HepG2 (cell line): Measurements from ENCODE around the gene WDR83. TPM values are rescaled to one million over a fixed set of nuclear protein-coding genes. Genes with fewer than 3 reads are reported as not detected.
A peak's percentile ranks its signal among the peaks of the same experiment; 100 is the strongest.

Experiments
- ATAC-seq: fragments of 200-7000 bp; cut with Tn5 transposase; 3 replicates; pipeline ENCODE4 v1.9.1; 2020; ENCODE audit warnings: mild to moderate bottlenecking, moderate library complexity
- BruUV-seq: library from RNA; stranded (reverse); fragments of 400-500 nt; replicated peaks from 2 replicates; lab custom pipeline; 2021; lab: Mats Ljungman, UMichigan
- CTCF ChIA-PET: fragments of 300-600 bp; formaldehyde crosslinking; extraction: SDS; loops from one replicate; lab custom pipeline; 2021; ENCODE audit warnings: low total read pairs, inconsistent platforms, low intra/inter-chr PET ratio; lab: Yijun Ruan, JAX
- POLR2A ChIA-PET: fragments of 350-600 bp; sonication (Branson Sonifier 250); formaldehyde crosslinking; loops from one replicate; lab custom pipeline; 2020; ENCODE audit warnings: antibody characterized with exemption, inconsistent platforms; lab: Yijun Ruan, JAX
- DNase-seq: peaks from one replicate; pipeline ENCODE4 v3.0.0-alpha.2; 2015; ENCODE audit warnings: low spot score
- FAIRE-seq: peaks from 3 replicates; lab custom pipeline; 2011; peaks lifted over from hg19 to GRCh38; lab: Jason Lieb, UNC
- H2AFZ ChIP-seq: one replicate; pipeline ENCODE4 v1.6.1; 2011; ENCODE audit warnings: low read length, inconsistent platforms
- H3K27ac ChIP-seq: fragments of 300-600 bp; 3 replicates; pipeline ENCODE4 v1.8.0; 2011; ENCODE audit warnings: mixed run types, mild to moderate bottlenecking, mixed read lengths, low read length, inconsistent platforms; ENCODE audit not compliant: insufficient read depth; ENCODE audit errors: extremely low read length
- H3K27me3 ChIP-seq, 2 experiments: fragments of 200-600 bp in 1 of 2; 2 replicates in 1 of 2; 3 replicates in 1 of 2; pipeline versions ENCODE4 v1.6.0 to v1.8.0; 2011; ENCODE audit warnings: low read length in 2 of 2, mild to moderate bottlenecking in 2 of 2, moderate library complexity in 2 of 2, inconsistent platforms in 1 of 2; ENCODE audit not compliant: insufficient read depth in 2 of 2, control insufficient read depth in 1 of 2
- H3K36me3 ChIP-seq, 2 experiments: fragments of 200-600 bp in 1 of 2; replicated peaks in 1 of 2; 2 replicates in 1 of 2; 3 replicates in 1 of 2; pipeline versions ENCODE4 v1.5.1 to v1.8.0; 2011; ENCODE audit warnings: low read length in 2 of 2, inconsistent platforms in 1 of 2; ENCODE audit not compliant: insufficient read depth in 2 of 2, control insufficient read depth in 1 of 2
- H3K4me1 ChIP-seq: 2 replicates; pipeline ENCODE4 v1.5.1; 2012; ENCODE audit warnings: low read length, inconsistent platforms; ENCODE audit not compliant: insufficient read depth
- H3K4me2 ChIP-seq: 2 replicates; pipeline ENCODE4 v1.6.0; 2011; ENCODE audit warnings: low read depth, low read length, inconsistent platforms
- H3K4me3 ChIP-seq, 3 experiments: fragments of 200-600 bp in 1 of 3; sonication (generic), shearing (Covaris generic) in 1 of 3; replicated peaks in 1 of 3; 2 replicates each; pipeline ENCODE4 v1.5.1; 2011 to 2016; ENCODE audit warnings: low read length in 3 of 3, inconsistent platforms in 2 of 3, low read depth in 2 of 3, mild to moderate bottlenecking in 2 of 3, control low read depth in 1 of 3, mixed read lengths in 1 of 3; ENCODE audit not compliant: insufficient read depth in 1 of 3
- H3K79me2 ChIP-seq: one replicate; pipeline ENCODE4 v1.6.1; 2011; ENCODE audit warnings: low read length, inconsistent platforms; ENCODE audit not compliant: insufficient read depth
- H3K9ac ChIP-seq: 2 replicates; pipeline ENCODE4 v1.6.0; 2011; ENCODE audit warnings: mild to moderate bottlenecking, low read depth, low read length, inconsistent platforms; ENCODE audit not compliant: insufficient read depth
- H3K9me3 ChIP-seq: 2 replicates; pipeline ENCODE4 v1.5.1; 2012; ENCODE audit warnings: mild to moderate bottlenecking, low read length
- H4K20me1 ChIP-seq: 2 replicates; pipeline ENCODE4 v1.6.0; 2011; ENCODE audit warnings: inconsistent platforms, mild to moderate bottlenecking, low read length, moderate library complexity; ENCODE audit not compliant: insufficient read depth
- KDM1A ChIP-seq: IDR thresholded peaks from 2 replicates; pipeline ENCODE4 v1.6.1; 2016; ENCODE audit warnings: missing compliant biosample characterization
- KLF13 ChIP-seq: sonication (generic); formaldehyde crosslinking; IDR thresholded peaks from 2 replicates; pipeline ENCODE4 v1.4.0; 2020; ENCODE audit warnings: mild to moderate bottlenecking, missing genetic modification reagents
- MIXL1 ChIP-seq: IDR thresholded peaks from 2 replicates; pipeline ENCODE4 v1.6.1; 2016
- POLR2G ChIP-seq: fragments of 200-400 bp; formaldehyde crosslinking; IDR thresholded peaks from 2 replicates; pipeline ENCODE4 v1.6.1; 2018; ENCODE audit warnings: mild to moderate bottlenecking, low read depth, low read length, moderate library complexity
- TRIM24 ChIP-seq: sonication (generic); formaldehyde crosslinking; IDR thresholded peaks from 2 replicates; pipeline ENCODE4 v1.8.0; 2022; ENCODE audit warnings: mild to moderate bottlenecking, missing genetic modification reagents
- ZMYM3 ChIP-seq: sonication (generic); formaldehyde crosslinking; IDR thresholded peaks from 2 replicates; pipeline ENCODE4 v1.5.1; 2020; ENCODE audit warnings: mild to moderate bottlenecking, missing genetic modification reagents
- ZNF629 ChIP-seq: sonication (generic); formaldehyde crosslinking; conservative IDR thresholded peaks from 2 replicates; pipeline ENCODE4 v1.5.0; 2020; ENCODE audit warnings: missing genetic modification reagents
- ZNF850 ChIP-seq: sonication (generic); formaldehyde crosslinking; conservative IDR thresholded peaks from 2 replicates; pipeline ENCODE4 v1.9.0; 2021; ENCODE audit warnings: mild to moderate bottlenecking, missing genetic modification reagents
- ZXDC ChIP-seq: sonication (generic); formaldehyde crosslinking; IDR thresholded peaks from 2 replicates; pipeline ENCODE4 v1.5.0; 2020; ENCODE audit warnings: mild to moderate bottlenecking, missing genetic modification reagents
- WGBS: methylation state at CpG from one replicate; pipeline ENCODE4 v1.1.6; 2017; ENCODE audit warnings: low lambda C conversion rate; 5-methylcytosine and 5-hydroxymethylcytosine counted together
- in situ Hi-C: cut with HindIII; loops from 2 replicates; pipeline ENCODE4 v1.10.0; 2017; ENCODE audit warnings: low pct_unique_long_range_greater_than_20kb; ENCODE audit not compliant: extremely low pct_ligation_motif_present
- intact Hi-C: fragments of 100-400 bp; cut with micrococcal nuclease; formaldehyde crosslinking; loops from one replicate; pipeline ENCODE4 v1.10.0; 2022; ENCODE audit not compliant: unreplicated experiment
- polyA plus RNA-seq, 8 experiments: library from polyadenylated mRNA; depleted of rRNA in 3 of 8; stranded (reverse) in 7 of 8; unstranded in 1 of 8; fragments of >200 nt; fragmentation: Illumina TruSeq in 4 of 8; extraction: Trizol in 4 of 8; gene quantifications; 2 replicates each; pipeline versions ENCODE4 v1.2.1 to v1.2.3, GENCODE V29; 2011 to 2016; ENCODE audit warnings: low read depth in 4 of 8, missing spikeins in 1 of 8, mixed read lengths in 1 of 8; ENCODE audit not compliant: insufficient read depth in 1 of 8
- total RNA-seq, 5 experiments: library from RNA; depleted of rRNA; stranded (reverse); fragments of >200 nt; fragmentation: Illumina TruSeq; extraction: Trizol; gene quantifications; 2 replicates each; pipeline ENCODE4 v1.2.3, GENCODE V29; 2016; ENCODE audit warnings: low read depth in 1 of 5

The WDR83 gene
- total and polyA plus RNA-seq, 2 of the 13 experiments (the other 11 are each of a cell fraction or from before 2014, with no cell fraction given): 4.5 to 10.7 TPM

- no peak for DNase-seq
- no peaks in the 10 kb centered on the region for H4K20me1 ChIP-seq
- H3K79me2 ChIP-seq: peaks cover 33% of the 10 kb centered on the region
- peaks cover 0 to 4% of the 10 kb centered on the region in 2 experiments; a peak in 2 of 5 replicates for H3K36me3 ChIP-seq
- H3K27me3 ChIP-seq: no peaks in the 10 kb centered on the region; a peak in 1 of 5 replicates
- in situ Hi-C loops: no loop called here
- no peaks in the 10 kb centered on the region for H3K9me3 ChIP-seq
- FAIRE-seq: no peak
- H3K27ac ChIP-seq: peak overlapping the region; percentile 60
- peaks cover 40% of the 10 kb centered on the region for H3K4me1 ChIP-seq
- WGBS: 41% methylated on average over 7 of the region's 12 CpGs
- TF ChIP-seq KDM1A (CRISPR knock-in tag): 0 out of 2 replicates have a peak, but pooled peaks have one; percentile 53
- 0 out of 2 replicates have a peak, but pooled peaks have one; percentile 54 for TF ChIP-seq ZMYM3 (CRISPR knock-in tag)
- no peak for TF ChIP-seq KLF13
- peak; percentile 80 for TF ChIP-seq ZNF629 (CRISPR knock-in tag)
- TF ChIP-seq ZNF850 (CRISPR knock-in tag): no peak
- TF ChIP-seq, all 625 proteins: peak for 3
- ChIA-PET POLR2A (interaction anchor here (0.6 to 1.7 kb wide), 6 partner anchors 11 to 126 kb away, joined by 3 to 9 read pairs (median 4); partner anchors contain the start of genes DHPS, JUNB, ZNF490 and ZNF791), CTCF (no interaction called here)
- H2AFZ ChIP-seq: no peak overlapping the region
- H3K9ac ChIP-seq: peak overlapping the region; percentile 82
- H3K4me3 ChIP-seq: peak overlapping the region; percentile 72 to 84 (median 84)
- no peak; the same call in 2 of the 3 replicates for ATAC-seq
- no TSS peak for BruUV-seq
- intact Hi-C loops: no loop called here
- H3K4me2 ChIP-seq: peak overlapping the region; percentile 97
Observed at GRCh38 chr19:12665671-12666264, 839 bp upstream of the WDR83 start.

GRCh38 chr19:12667731-12668302, 1.2 kb downstream of the WDR83 start:
- Histone ChIP-seq H2AFZ (no peak overlapping the region), H3K9me3 (no peaks in the 10 kb centered on the region), H3K27ac (no peak overlapping the region), H3K4me2 (peak overlapping the region; percentile 97), H3K4me1 (peaks cover 43% of the 10 kb centered on the region), H3K9ac (peak overlapping the region; percentile 93), H3K4me3 (peak overlapping the region; percentile 77 to 96 (median 96); a peak in 3 of 6 replicates), H3K79me2 (peaks cover 34% of the 10 kb centered on the region), H4K20me1 (no peaks in the 10 kb centered on the region), H3K27me3 (no peaks in the 10 kb centered on the region; a peak in 1 of 5 replicates), H3K36me3 (peaks cover 4% of the 10 kb centered on the region in 2 experiments; a peak in 3 of 5 replicates)
- DNase-seq: no peak
- FAIRE-seq: no peak
- in situ Hi-C loops (no loop called here), intact Hi-C loops (no loop called here)
- ChIA-PET CTCF (no interaction called here), POLR2A (interaction anchor here (1.7 to 1.9 kb wide), 3 partner anchors 14 to 57 kb away, joined by 5 to 16 read pairs (median 13); partner anchors contain the start of genes DHPS, ZNF490 and ZNF791)
- WGBS: 83% methylated on average over 3 of the region's 4 CpGs
- ATAC-seq: no peak
- no TSS peak for BruUV-seq
- no peak for TF ChIP-seq MIXL1 (CRISPR knock-in tag)
- TF ChIP-seq TRIM24: no peak
- no peak for TF ChIP-seq POLR2G
- TF ChIP-seq ZXDC (CRISPR knock-in tag): no peak
